Stimulated activated CD4-positive, alpha-beta T cell treated with anti-CD3 and anti-CD28 coated beads, Interleukin-4, amount 100 ng/mL, for 4 hours (primary cell): ENCODE results near the gene CLCN7.

Experiments
- DNase-seq, 2 experiments: peaks; one replicate each; pipeline ENCODE4 v3.0.0-alpha.2; 2020

Gene CLCN7

GRCh38 chr16:1460602-1461138, 14.2 kb downstream of the CLCN7 start:
- DNase-seq, result no peak

- DNase-seq, result no peak
These were observed 14.9 kb downstream of the CLCN7 start for GRCh38 chr16:1459967-1460366.

- no peak for DNase-seq
These were observed 15.9 kb downstream of the CLCN7 start for GRCh38 chr16:1458977-1459341.

GRCh38 chr16:1458336-1458976, 16.4 kb downstream of the CLCN7 start:
- DNase-seq, result no peak

GRCh38 chr16:1457489-1458245, 17.2 kb downstream of the CLCN7 start:
- no peak for DNase-seq

GRCh38 chr16:1456951-1457350, 17.9 kb downstream of the CLCN7 start:
- DNase-seq, result no peak

- no peak for DNase-seq
These were observed 19.3 kb downstream of the CLCN7 start for GRCh38 chr16:1455190-1456171.

GRCh38 chr16:1454561-1454960, 20.3 kb downstream of the CLCN7 start:
- DNase-seq, result no peak

GRCh38 chr16:1453316-1453715, 21.5 kb downstream of the CLCN7 start:
- no peak for DNase-seq

GRCh38 chr16:1452530-1452929, 22.3 kb downstream of the CLCN7 start:
- no peak for DNase-seq

- DNase-seq, result no peak
These were observed 23.0 kb downstream of the CLCN7 start for GRCh38 chr16:1451702-1452392.

GRCh38 chr16:1450841-1451240, 24.0 kb downstream of the CLCN7 start:
- no peak for DNase-seq

GRCh38 chr16:1450218-1450617, 24.6 kb downstream of the CLCN7 start:
- DNase-seq, result no peak

- no peak for DNase-seq
These were observed 25.5 kb downstream of the CLCN7 start for GRCh38 chr16:1449201-1449788.

GRCh38 chr16:1448536-1449116, 26.2 kb downstream of the CLCN7 start:
- DNase-seq, result no peak

- no peak for DNase-seq
These were observed 26.9 kb downstream of the CLCN7 start for GRCh38 chr16:1447965-1448364.

GRCh38 chr16:1446296-1447080, 28.3 kb downstream of the CLCN7 start:
- no peak for DNase-seq

- DNase-seq, result no peak
These were observed 29.2 kb downstream of the CLCN7 start for GRCh38 chr16:1445518-1446203.

GRCh38 chr16:1444730-1445517, 29.9 kb downstream of the CLCN7 start:
- DNase-seq, result no peak
